Measurements from ENCODE around the gene GSTT4.

GRCh38 chr22:24005201-24005600 is at the start of gene GSTT4:
- TF ChIP-seq CTCF (IDR thresholded peaks at IDR 0.05), result no peak
- no peak for TF ChIP-seq EP300 (IDR thresholded peaks at IDR 0.05)
- TF ChIP-seq POLR2AphosphoS5 (IDR thresholded peaks at IDR 0.05), result no peak
- no peak for TF ChIP-seq POLR2A (IDR thresholded peaks at IDR 0.05)

All from stomach (tissue), 4 donors.